GM21528 (cell line): Measurements from ENCODE around the gene PTPRB.

Experiments
- ATAC-seq: cut with Tn5 transposase; IDR thresholded peaks from one replicate; pipeline ENCODE4 v1.9.1; 2021; ENCODE audit warnings: mild to moderate bottlenecking, moderate library complexity; ENCODE audit not compliant: unreplicated experiment, low FRiP score

Gene PTPRB

DNA sequence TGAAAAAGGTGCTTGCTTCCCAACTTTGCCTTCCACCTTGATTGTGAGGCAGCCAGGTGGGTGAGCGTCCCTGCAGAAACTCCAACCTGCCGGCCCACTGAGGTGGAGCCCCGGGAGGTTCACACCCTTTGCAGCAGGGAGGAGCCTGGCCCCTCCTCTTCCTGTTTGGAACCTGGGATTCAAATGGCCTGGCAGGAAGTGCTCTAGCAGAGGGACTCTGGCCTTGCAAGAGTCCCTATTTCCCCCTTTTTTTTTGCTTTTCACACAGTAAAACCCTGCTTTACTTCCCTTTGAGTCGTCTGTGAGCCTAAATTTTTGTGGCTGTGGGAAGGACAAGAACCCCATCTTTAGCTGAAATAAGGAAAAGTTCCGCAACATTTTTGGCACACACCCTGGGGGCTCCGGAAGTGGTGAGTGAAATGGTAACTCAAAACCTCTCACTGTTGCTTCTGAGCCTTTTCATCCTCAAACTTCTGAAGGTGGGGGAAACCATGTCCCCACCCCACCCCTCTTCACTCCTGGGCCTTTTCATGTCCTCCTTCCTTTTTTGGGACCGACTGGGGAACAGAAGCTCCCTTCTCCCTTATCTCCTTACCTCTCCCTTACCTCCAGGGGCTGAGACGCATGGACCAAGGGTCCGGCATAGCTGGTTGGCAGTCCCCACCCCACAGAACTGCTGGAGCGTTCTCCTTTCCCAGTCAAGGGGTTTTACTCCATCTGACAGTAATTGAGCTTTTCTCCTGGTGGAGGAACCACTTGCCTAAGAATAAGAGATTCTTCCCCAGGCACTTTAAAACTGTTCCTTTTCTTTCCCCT lies 169.1 kb downstream of the PTPRB start:
- ATAC-seq, result no peak

DNA sequence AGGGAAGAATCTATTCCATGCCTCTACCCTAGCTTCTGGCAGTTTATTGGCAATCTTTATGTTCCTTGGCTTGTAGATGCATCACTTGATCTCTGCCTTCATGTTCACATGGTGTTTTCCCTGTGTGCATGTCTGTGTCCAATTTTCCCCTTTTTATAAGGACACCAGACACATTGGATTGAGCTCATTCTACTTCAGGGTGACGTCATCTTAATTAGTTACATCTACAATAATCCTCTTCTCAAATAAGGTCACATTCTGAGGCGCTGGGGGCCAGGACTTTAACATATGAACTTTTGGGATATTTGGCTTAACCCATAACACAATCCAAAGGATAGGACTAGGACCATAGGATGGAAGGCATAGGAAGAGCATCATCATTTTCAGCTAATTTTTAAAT lies 169.8 kb downstream of the PTPRB start:
- no peak for ATAC-seq

DNA sequence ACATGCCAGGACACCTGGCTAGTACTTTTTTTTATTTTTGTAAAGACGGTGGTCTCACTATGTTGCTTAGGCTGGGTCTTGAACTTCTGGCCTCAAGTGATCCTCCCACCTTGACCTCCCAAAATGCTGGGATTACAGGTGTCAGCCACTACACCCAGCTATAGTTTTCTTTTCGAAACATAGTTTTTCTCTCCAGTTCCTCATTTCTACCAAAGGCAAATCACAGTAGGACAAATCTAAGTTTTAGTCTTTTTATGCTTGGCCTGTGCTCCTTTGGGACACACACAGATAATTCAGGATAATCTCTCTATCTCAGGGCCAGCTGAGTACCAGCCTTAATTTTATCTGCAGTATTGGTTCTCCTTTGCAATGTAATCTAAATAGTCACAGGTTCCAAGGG lies 170.5 kb downstream of the PTPRB start:
- no peak for ATAC-seq
